ENCODE measurements around the gene GRAP2. TPM values are rescaled to one million over a fixed set of nuclear protein-coding genes. Genes with fewer than 3 reads are reported as not detected.

GRAP2 gene
- total RNA-seq, 1 experiment from 2014 or later, result 0.42 TPM

DNA sequence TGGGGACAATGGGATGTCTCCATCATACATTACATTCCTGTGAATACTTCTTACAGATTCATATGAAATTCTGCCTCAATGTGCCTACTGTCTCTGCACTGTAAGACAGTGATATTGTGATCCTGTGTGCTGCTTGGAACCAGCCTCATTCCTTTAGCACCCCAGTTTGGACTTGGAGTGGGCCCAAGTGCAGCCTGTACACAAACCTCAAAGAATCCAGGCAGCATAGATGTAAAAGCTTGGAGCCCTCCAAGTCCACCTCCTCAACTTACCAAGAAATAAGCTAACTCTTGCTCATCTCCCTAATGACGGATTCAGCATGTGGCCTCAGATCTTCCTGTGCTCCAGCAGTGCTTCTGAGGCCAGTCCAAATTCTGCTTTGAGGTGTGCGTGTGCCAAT is 24.4 kb downstream of the GRAP2 start:
- DNase-seq (ENCODE audit: low read depth, low spot score), result no peak
- POLR2A ChIA-PET, result no interaction called here

More for the DNA sequence above, 24.4 kb downstream of the GRAP2 start:
- Histone ChIP-seq H4K20me1 (ENCODE audit: insufficient read depth) (no peaks in the 10 kb centered on the region), H3K36me3 (ENCODE audit: control insufficient read depth in 1 of 2, insufficient read depth in 2 of 2, low read length in 2 of 2) (no peaks in the 10 kb centered on the region), H3K9me3 (ENCODE audit: control insufficient read depth in 1 of 2, insufficient read depth in 1 of 2, low read depth in 1 of 2, low read length in 2 of 2) (no peaks in the 10 kb centered on the region), H3K9ac (ENCODE audit: low read length) (no peak overlapping the region), H3K4me1 (ENCODE audit: control insufficient read depth in 1 of 2, insufficient read depth in 2 of 2, low read length in 2 of 2) (no peaks in the 10 kb centered on the region), H2AFZ (ENCODE audit: low read depth, low read length, poor library complexity, severe bottlenecking) (no peak overlapping the region), H3K79me2 (ENCODE audit: insufficient read depth, low read length) (no peaks in the 10 kb centered on the region), H3K27ac (ENCODE audit: low read depth, low read length) (no peak overlapping the region), H3K27me3 (ENCODE audit: insufficient read depth, low read length) (peaks cover 77% of the 10 kb centered on the region), H3K4me3 (replicated peaks in 1 of 2; ENCODE audit: low read depth in 1 of 2, low read length in 2 of 2) (no peak overlapping the region), H3K4me2 (ENCODE audit: low read length) (no peak overlapping the region), H3K9me2 (ENCODE audit: insufficient read depth) (no peaks in the 10 kb centered on the region)
- ChIA-PET CTCF (no interaction called here), RAD21 (ENCODE audit: low non-redundant PET in 1 of 2, low total read pairs in 2 of 2, uncharacterized antibody in 2 of 2, unreplicated experiment in 2 of 2) (no interaction called here)
- TF ChIP-seq EGR1 (IDR thresholded peaks at IDR 0.05; ENCODE audit: low read depth), result no peak
- no peak for TF ChIP-seq SRF (IDR thresholded peaks at IDR 0.05; ENCODE audit: low read depth)
- no peak for TF ChIP-seq POLR2AphosphoS5 (IDR thresholded peaks at IDR 0.05; ENCODE audit: low read depth, low read length)
- TF ChIP-seq REST (IDR thresholded peaks at IDR 0.05; ENCODE audit: low read depth), result no peak
- no peak for TF ChIP-seq SIN3A (IDR thresholded peaks at IDR 0.05; ENCODE audit: low read depth)
- TF ChIP-seq, protein P1, sequence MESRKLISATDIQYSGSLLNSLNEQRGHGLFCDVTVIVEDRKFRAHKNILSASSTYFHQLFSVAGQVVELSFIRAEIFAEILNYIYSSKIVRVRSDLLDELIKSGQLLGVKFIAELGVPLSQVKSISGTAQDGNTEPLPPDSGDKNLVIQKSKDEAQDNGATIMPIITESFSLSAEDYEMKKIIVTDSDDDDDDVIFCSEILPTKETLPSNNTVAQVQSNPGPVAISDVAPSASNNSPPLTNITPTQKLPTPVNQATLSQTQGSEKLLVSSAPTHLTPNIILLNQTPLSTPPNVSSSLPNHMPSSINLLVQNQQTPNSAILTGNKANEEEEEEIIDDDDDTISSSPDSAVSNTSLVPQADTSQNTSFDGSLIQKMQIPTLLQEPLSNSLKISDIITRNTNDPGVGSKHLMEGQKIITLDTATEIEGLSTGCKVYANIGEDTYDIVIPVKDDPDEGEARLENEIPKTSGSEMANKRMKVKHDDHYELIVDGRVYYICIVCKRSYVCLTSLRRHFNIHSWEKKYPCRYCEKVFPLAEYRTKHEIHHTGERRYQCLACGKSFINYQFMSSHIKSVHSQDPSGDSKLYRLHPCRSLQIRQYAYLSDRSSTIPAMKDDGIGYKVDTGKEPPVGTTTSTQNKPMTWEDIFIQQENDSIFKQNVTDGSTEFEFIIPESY (IDR thresholded peaks at IDR 0.05; ENCODE audit: extremely low read depth, insufficient replicate concordance, low read length), result no peak
- no peak for TF ChIP-seq EZH2phosphoT487 (IDR thresholded peaks at IDR 0.05; ENCODE audit: borderline replicate concordance)
- TF ChIP-seq CBX3 (IDR thresholded peaks at IDR 0.05; ENCODE audit: low read depth), result no peak
- no peak for TF ChIP-seq ELF1 (IDR thresholded peaks at IDR 0.05; ENCODE audit: borderline replicate concordance, low read depth)
- no peak for TF ChIP-seq ZFX (IDR thresholded peaks at IDR 0.05)
- no peak for TF ChIP-seq ZNF274 (IDR thresholded peaks at IDR 0.05; ENCODE audit: low read depth, low read length)
- ATAC-seq, result no peak
- intact Hi-C loops (cut with micrococcal nuclease), result no loop called here
- BruUV-seq (replicated peaks), result no TSS peak
